H1 (cell line): ENCODE measurements around the gene PAQR5. TPM values are rescaled to one million over a fixed set of nuclear protein-coding genes. Genes with fewer than 3 reads are reported as not detected.
A peak's percentile ranks its signal among the peaks of the same experiment; 100 is the strongest.

Source experiments
- CTCF ChIA-PET: fragments of 300-600 bp; sonication (Branson Sonifier 250); formaldehyde crosslinking; loops from one replicate; lab custom pipeline; 2021; ENCODE audit not compliant: partially characterized antibody; lab: Charles Lee
- POLR2A ChIA-PET: fragments of 300-600 bp; sonication (Branson Sonifier 250); formaldehyde crosslinking; loops from one replicate; lab custom pipeline; 2021; ENCODE audit warnings: inconsistent platforms; ENCODE audit not compliant: partially characterized antibody; lab: Charles Lee
- DNase-seq, 2 experiments: peaks; one replicate each; pipeline versions ENCODE4 v3.0.0 to v3.0.0-alpha.2; 2010 to 2022; ENCODE audit warnings: low spot score in 2 of 2, low read depth in 1 of 2, mixed read lengths in 1 of 2
- FAIRE-seq: peaks from 2 replicates; lab custom pipeline; 2011; peaks lifted over from hg19 to GRCh38; lab: Jason Lieb, UNC
- H2AFZ ChIP-seq: 2 replicates; pipeline ENCODE4 v1.8.1; 2012; ENCODE audit warnings: low read length, inconsistent platforms
- H2AK5ac ChIP-seq: 2 replicates; pipeline ENCODE4 v1.6.1; 2013; ENCODE audit warnings: low read depth, low read length
- H2BK120ac ChIP-seq: replicated peaks from 2 replicates; pipeline ENCODE3; 2013; ENCODE audit warnings: low read depth, low read length, inconsistent platforms
- H2BK12ac ChIP-seq: 2 replicates; pipeline ENCODE4 v1.6.1; 2013; ENCODE audit warnings: low read depth, low read length
- H2BK15ac ChIP-seq: 2 replicates; pipeline ENCODE4 v1.6.1; 2013; ENCODE audit warnings: low read length
- H2BK20ac ChIP-seq: 2 replicates; pipeline ENCODE4 v1.6.1; 2013; ENCODE audit warnings: low read length
- H2BK5ac ChIP-seq: 2 replicates; pipeline ENCODE4 v1.6.1; 2013; ENCODE audit warnings: low read depth, low read length
- H3K14ac ChIP-seq: 2 replicates; pipeline ENCODE4 v1.6.1; 2013; ENCODE audit warnings: inconsistent platforms; ENCODE audit not compliant: insufficient read length
- H3K18ac ChIP-seq: 2 replicates; pipeline ENCODE4 v1.6.1; 2013; ENCODE audit warnings: low read length; ENCODE audit errors: extremely low read depth
- H3K23ac ChIP-seq: 2 replicates; pipeline ENCODE4 v1.6.1; 2013; ENCODE audit warnings: inconsistent platforms; ENCODE audit not compliant: insufficient read length
- H3K23me2 ChIP-seq: 2 replicates; pipeline ENCODE4 v1.6.1; 2013; ENCODE audit warnings: low read depth, low read length
- H3K27ac ChIP-seq: 2 replicates; pipeline ENCODE4 v1.6.1; 2011; ENCODE audit warnings: low read depth, low read length, inconsistent platforms
- H3K27me3 ChIP-seq, 4 experiments: replicated peaks in 1 of 4; 1 replicate in 1 of 4; 2 replicates in 3 of 4; pipeline versions ENCODE4 v1.6.1 to v1.8.1; 2011 to 2013; ENCODE audit warnings: low read length in 3 of 4, mild to moderate bottlenecking in 3 of 4, inconsistent platforms in 2 of 4, mixed read lengths in 2 of 4, moderate library complexity in 1 of 4; ENCODE audit not compliant: control insufficient read depth in 3 of 4, insufficient read depth in 3 of 4; ENCODE audit errors: extremely low read depth in 1 of 4
- H3K36me3 ChIP-seq, 4 experiments: 2 replicates each; pipeline versions ENCODE4 v1.6.1 to v1.8.1; 2011 to 2013; ENCODE audit warnings: mild to moderate bottlenecking in 4 of 4, low read length in 3 of 4, moderate library complexity in 2 of 4, control low read depth in 1 of 4, inconsistent platforms in 1 of 4; ENCODE audit not compliant: insufficient read depth in 4 of 4, control insufficient read depth in 2 of 4
- H3K4ac ChIP-seq: replicated peaks from 2 replicates; pipeline ENCODE3; 2013; ENCODE audit warnings: low read length, low read depth, mixed read lengths, inconsistent platforms; ENCODE audit not compliant: insufficient read length
- H3K4me1 ChIP-seq, 4 experiments: replicated peaks in 1 of 4; 1 replicate in 1 of 4; 2 replicates in 3 of 4; pipeline versions ENCODE4 v1.6.1 to v1.8.1; 2011 to 2013; ENCODE audit warnings: low read length in 3 of 4, inconsistent platforms in 2 of 4, mixed read lengths in 1 of 4; ENCODE audit not compliant: insufficient read depth in 4 of 4, control insufficient read depth in 3 of 4
- H3K4me2 ChIP-seq, 2 experiments: 2 replicates each; pipeline versions ENCODE4 v1.6.1 to v1.8.1; 2011 to 2013; ENCODE audit warnings: low read depth in 2 of 2, low read length in 2 of 2, control low read depth in 1 of 2, inconsistent platforms in 1 of 2, mild to moderate bottlenecking in 1 of 2; ENCODE audit not compliant: insufficient read depth in 1 of 2
- H3K4me3 ChIP-seq, 4 experiments: fragments of 200-600, 300-600 bp in 1 of 4; sonication (generic), shearing (Covaris generic), sonication (Bioruptor Twin) in 1 of 4; 2 replicates each; pipeline versions ENCODE4 v1.5.1 to v1.8.1; 2011 to 2016; ENCODE audit warnings: low read length in 4 of 4, low read depth in 3 of 4, control low read depth in 2 of 4, inconsistent platforms in 2 of 4, mild to moderate bottlenecking in 2 of 4, mixed read lengths in 1 of 4, moderate library complexity in 1 of 4; ENCODE audit not compliant: insufficient read depth in 2 of 4; ENCODE audit errors: extremely low read depth in 1 of 4
- H3K56ac ChIP-seq: replicated peaks from 2 replicates; pipeline ENCODE3; 2013; ENCODE audit warnings: low read depth, mild to moderate bottlenecking, mixed read lengths, low read length, inconsistent platforms; ENCODE audit not compliant: insufficient read length
- H3K79me1 ChIP-seq: 2 replicates; pipeline ENCODE4 v1.6.1; 2013; ENCODE audit warnings: low read depth, low read length, control low read depth
- H3K79me2 ChIP-seq, 2 experiments: 2 replicates each; pipeline versions ENCODE4 v1.6.1 to v1.8.1; 2012 to 2013; ENCODE audit warnings: low read length in 2 of 2, mild to moderate bottlenecking in 2 of 2, inconsistent platforms in 1 of 2; ENCODE audit not compliant: insufficient read depth in 2 of 2, control insufficient read depth in 1 of 2
- H3K9ac ChIP-seq, 4 experiments: replicated peaks in 1 of 4; 1 replicate in 1 of 4; 2 replicates in 3 of 4; pipeline versions ENCODE4 v1.6.1 to v1.8.1; 2011 to 2013; ENCODE audit warnings: low read depth in 3 of 4, low read length in 3 of 4, control low read depth in 2 of 4, mild to moderate bottlenecking in 2 of 4, moderate library complexity in 2 of 4, inconsistent platforms in 1 of 4; ENCODE audit errors: extremely low read depth in 1 of 4
- H3K9me3 ChIP-seq, 2 experiments: 2 replicates each; pipeline versions ENCODE4 v1.6.1 to v1.8.1; 2012 to 2013; ENCODE audit warnings: mild to moderate bottlenecking in 2 of 2, moderate library complexity in 2 of 2, control low read depth in 1 of 2, inconsistent platforms in 1 of 2, low read depth in 1 of 2, low read length in 1 of 2, mixed read lengths in 1 of 2; ENCODE audit not compliant: insufficient read depth in 2 of 2
- H4K20me1 ChIP-seq, 2 experiments: replicated peaks in 1 of 2; 2 replicates each; pipeline versions ENCODE3 to v1.8.1; 2011 to 2013; ENCODE audit warnings: inconsistent platforms in 2 of 2, low read length in 2 of 2, mild to moderate bottlenecking in 1 of 2; ENCODE audit not compliant: insufficient read depth in 2 of 2, control insufficient read depth in 1 of 2
- H4K5ac ChIP-seq: 2 replicates; pipeline ENCODE4 v1.6.1; 2013; ENCODE audit warnings: low read length, low read depth, mixed read lengths, inconsistent platforms; ENCODE audit not compliant: insufficient read length
- H4K8ac ChIP-seq: 2 replicates; pipeline ENCODE4 v1.8.0; 2013; ENCODE audit warnings: mild to moderate bottlenecking, moderate library complexity, low read length, inconsistent platforms; ENCODE audit not compliant: insufficient read depth; ENCODE audit errors: extremely low read depth
- H4K91ac ChIP-seq: replicated peaks from 2 replicates; pipeline ENCODE3; 2013; ENCODE audit warnings: low read length, mixed read lengths, inconsistent platforms; ENCODE audit not compliant: insufficient read length
- CREB1 ChIP-seq: IDR thresholded peaks from 2 replicates; pipeline ENCODE4 v1.6.1; 2012; ENCODE audit warnings: inconsistent platforms
- HDAC2 ChIP-seq, 2 experiments: fragments of 300-600 bp in 1 of 2; sonication (generic) in 1 of 2; IDR thresholded peaks; 2 replicates each; pipeline ENCODE4 v1.6.1; 2011 to 2012; ENCODE audit warnings: low read depth in 2 of 2, low read length in 2 of 2, mild to moderate bottlenecking in 2 of 2, moderate library complexity in 2 of 2, borderline replicate concordance in 1 of 2, inconsistent platforms in 1 of 2
- RBBP5 ChIP-seq: IDR thresholded peaks from 2 replicates; pipeline ENCODE4 v1.7.1; 2012; ENCODE audit warnings: low read depth, mild to moderate bottlenecking, inconsistent platforms, low read length, moderate library complexity, borderline replicate concordance
- ZNF274 ChIP-seq: IDR thresholded peaks from 2 replicates; pipeline ENCODE4 v1.7.0; 2012; ENCODE audit warnings: low read length, borderline replicate concordance; ENCODE audit errors: extremely low read depth
- WGBS, 2 experiments: shearing (Covaris generic) in 1 of 2; methylation state at CpG; one replicate each; pipeline versions ENCODE4 v1.1.6 to v1.1.7; 2013 to 2015; ENCODE audit warnings: low lambda C conversion rate in 2 of 2, mixed read lengths in 2 of 2, inconsistent platforms in 1 of 2, low coverage in 1 of 2, missing lambda C conversion rate in 1 of 2; ENCODE audit not compliant: insufficient replicate concordance in 2 of 2, insufficient coverage in 1 of 2, insufficient read length in 1 of 2; ENCODE audit errors: extremely low coverage in 1 of 2, missing lambda C conversion rate in 1 of 2; 5-methylcytosine and 5-hydroxymethylcytosine counted together
- polyA plus RNA-seq, 7 experiments: library from polyadenylated mRNA; depleted of rRNA in 3 of 7; stranded (reverse) in 5 of 7; unstranded in 2 of 7; fragments of >200 nt in 5 of 7; fragments of 200-250 nt in 2 of 7; gene quantifications; 1 replicate in 5 of 7; 2 replicates in 1 of 7; 4 replicates in 1 of 7; pipeline versions ENCODE4 v1.2.1 to v1.2.3, GENCODE V29; 2011 to 2013; ENCODE audit warnings: missing spikeins in 2 of 7, mixed read lengths in 2 of 7
- total RNA-seq: library from RNA; stranded (reverse); fragmentation: NEBNext Ultra II Directional; extraction: Animal tissue kit (Norgen Biotek cat#: 25700); gene quantifications from 2 replicates; pipeline ENCODE4 v1.2.1, GENCODE V29; 2021
- TF ChIP-seq, protein P1 (sequence below): IDR thresholded peaks from 2 replicates; pipeline ENCODE4 v1.6.1; 2012; ENCODE audit warnings: inconsistent platforms

Gene PAQR5
- total and polyA plus RNA-seq, 2 of the 8 experiments (the other 6 are each of a cell fraction or from before 2014, with no cell fraction given) = 8.7 to 18.1 TPM

GRCh38 chr15:69280783-69281182 is 17.9 kb upstream of the PAQR5 start:
- Histone ChIP-seq H2BK15ac (no peak overlapping the region), H3K4me1 (peaks cover 0 to 4% (median 0%) of the 10 kb centered on the region in 4 experiments; a peak in 1 of 7 replicates), H3K23me2 (no peaks in the 10 kb centered on the region; the same call in 1 of the 2 replicates), H2AK5ac (no peak overlapping the region), H3K27me3 (no peaks in the 10 kb centered on the region), H4K20me1 (no peaks in the 10 kb centered on the region), H3K4me2 (no peak overlapping the region), H3K79me1 (no peaks in the 10 kb centered on the region), H3K23ac (no peak overlapping the region), H3K9ac (no peak overlapping the region), H3K4ac (no peak overlapping the region), H3K56ac (no peak overlapping the region), H2BK5ac (no peak overlapping the region), H4K91ac (no peak overlapping the region), H2BK20ac (no peak overlapping the region), H3K36me3 (no peaks in the 10 kb centered on the region), H2BK120ac (no peak overlapping the region), H3K9me3 (no peaks in the 10 kb centered on the region), H2AFZ (no peak overlapping the region), H3K27ac (no peak overlapping the region), H4K5ac (no peak overlapping the region), H3K79me2 (no peaks in the 10 kb centered on the region), H3K4me3 (no peak overlapping the region), H4K8ac (no peak overlapping the region), H3K14ac (no peak overlapping the region), H2BK12ac (no peak overlapping the region), H3K18ac (no peak overlapping the region)
- 81% methylated on average over 5 of the region's 5 CpGs; no CpG with 5 or more reads in 1 of the 2 experiments for WGBS, 2 experiments
- POLR2A ChIA-PET = no interaction called here
- CTCF ChIA-PET = interaction anchor here (0.5 to 1.8 kb wide), 8 partner anchors 10 to 245 kb away, joined by 3 to 7 read pairs (median 4); no protein-coding TSS in a partner anchor
- no peak for FAIRE-seq
- DNase-seq = peak in 1 of 2 experiments; percentile 33
- TF ChIP-seq CREB1 = no peak
- TF ChIP-seq, protein P1, sequence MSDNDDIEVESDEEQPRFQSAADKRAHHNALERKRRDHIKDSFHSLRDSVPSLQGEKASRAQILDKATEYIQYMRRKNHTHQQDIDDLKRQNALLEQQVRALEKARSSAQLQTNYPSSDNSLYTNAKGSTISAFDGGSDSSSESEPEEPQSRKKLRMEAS = no peak
- TF ChIP-seq ZNF274 = no peak
- TF ChIP-seq RBBP5 = no peak
- no peak for TF ChIP-seq HDAC2 (IDR thresholded peaks at IDR 0.05; ENCODE audit: borderline replicate concordance in 1 of 2, low read depth in 2 of 2, low read length in 2 of 2)
